Activated naive CD4-positive, alpha-beta T cell treated with Interleukin-2 at 50 U/mL for 16 hours (primary cell): ENCODE measurements around the gene OTOG.

Experiments used
- DNase-seq: peaks from one replicate; pipeline ENCODE4 v3.0.0-alpha.2; 2020

Gene OTOG

DNA sequence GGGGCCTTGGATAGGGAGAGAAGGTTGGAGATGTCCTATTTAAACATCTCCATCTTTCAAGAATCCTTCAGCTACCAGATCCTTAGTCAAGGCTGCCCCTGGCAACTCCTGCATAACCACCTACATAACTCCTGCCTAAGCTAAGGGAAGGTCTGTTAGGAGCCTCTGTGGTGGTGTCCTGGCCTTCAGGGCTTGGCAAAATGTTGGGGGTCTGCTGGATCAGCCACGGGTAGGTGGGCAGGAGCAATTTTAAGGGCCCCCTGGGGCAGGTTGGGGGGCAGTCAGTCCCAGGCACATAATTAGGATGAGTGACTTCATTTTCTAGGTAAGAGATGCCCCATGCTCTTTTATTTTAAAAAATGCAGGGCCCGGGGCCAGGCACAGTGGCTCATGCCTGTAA lies 28.7 kb upstream of the OTOG start:
- DNase-seq, result no peak

- DNase-seq, result no peak
Measured at GRCh38 chr11:17519061-17519885, 27.8 kb upstream of the OTOG start.

GRCh38 chr11:17521106-17521900 lies 25.8 kb upstream of the OTOG start:
- DNase-seq, result no peak

- DNase-seq, result no peak
Measured at GRCh38 chr11:17522655-17523054, 24.4 kb upstream of the OTOG start.

- DNase-seq, result no peak
Measured at GRCh38 chr11:17524221-17524620, 22.8 kb upstream of the OTOG start.

DNA sequence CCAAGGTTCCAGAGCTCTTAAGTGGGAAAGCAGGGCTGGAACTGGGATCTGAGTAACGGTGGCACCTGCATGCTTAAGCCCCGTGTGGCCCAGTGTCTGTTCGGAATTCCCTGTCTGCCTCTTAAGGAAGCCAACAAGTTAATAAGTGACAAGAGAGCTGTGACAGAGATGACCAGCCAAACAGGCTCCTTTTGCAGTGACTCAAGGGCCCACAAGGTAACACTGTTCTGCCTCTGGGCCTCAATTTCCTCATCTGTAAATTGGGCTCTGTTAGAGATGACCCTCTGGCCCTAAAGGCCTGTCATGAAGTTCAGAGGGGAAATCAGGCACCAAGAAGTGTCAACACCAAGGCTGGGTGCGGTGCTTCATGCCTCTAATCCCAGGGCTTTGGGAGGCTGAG lies 21.5 kb upstream of the OTOG start:
- DNase-seq, result no peak

DNA sequence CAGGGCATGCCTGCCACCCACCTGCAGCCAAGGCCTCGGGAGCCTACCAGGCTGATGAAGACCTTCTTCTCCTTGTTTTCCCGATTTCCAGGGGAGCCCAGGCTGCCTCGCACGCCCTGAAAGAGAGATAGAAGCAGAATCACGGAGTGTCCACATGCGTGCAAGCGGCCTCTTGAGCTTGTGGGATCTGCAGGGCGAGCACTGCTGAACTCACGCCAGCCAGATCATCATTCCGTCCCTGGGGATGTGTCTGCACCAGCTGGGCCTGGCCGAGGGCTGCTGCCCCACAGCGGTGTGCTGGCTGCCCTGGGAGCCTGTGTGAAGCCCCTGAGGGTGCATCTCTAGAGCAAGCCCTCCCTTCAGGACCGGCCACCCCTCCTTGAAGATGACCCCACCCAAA lies 20.7 kb upstream of the OTOG start:
- DNase-seq, result no peak

DNA sequence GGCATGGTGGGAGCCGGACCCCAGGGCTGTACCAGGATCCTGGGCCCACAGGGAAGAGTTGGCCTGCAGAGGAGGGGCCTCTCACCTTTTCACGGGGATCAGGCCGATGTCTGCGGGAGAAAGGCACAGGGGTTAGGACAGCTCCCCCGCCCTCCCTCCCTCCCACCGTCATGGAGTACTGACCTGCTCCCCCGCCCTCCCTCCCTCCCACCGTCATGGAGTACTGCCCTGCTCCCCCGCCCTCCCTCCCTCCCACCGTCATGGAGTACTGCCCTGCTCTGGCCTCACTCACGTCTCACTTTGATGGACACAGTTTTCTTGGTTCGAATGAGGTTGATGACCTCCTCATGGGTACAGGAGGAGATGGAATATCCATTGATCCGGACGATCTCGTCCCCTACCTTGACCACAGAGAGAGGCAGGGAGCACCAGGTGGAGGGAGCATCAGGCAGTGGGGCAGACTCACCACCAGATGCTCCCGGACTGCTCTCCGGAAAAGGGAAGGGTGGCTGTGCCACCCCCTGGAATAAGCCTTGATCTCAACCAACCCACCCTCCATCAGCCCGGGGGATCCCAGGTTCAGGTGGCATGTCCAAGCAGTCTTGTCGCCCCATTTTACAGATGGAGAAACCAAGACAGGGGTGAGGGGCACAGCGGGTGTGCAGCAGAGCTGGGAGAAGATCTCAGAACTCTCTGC lies 20.0 kb upstream of the OTOG start:
- DNase-seq, result no peak

DNA sequence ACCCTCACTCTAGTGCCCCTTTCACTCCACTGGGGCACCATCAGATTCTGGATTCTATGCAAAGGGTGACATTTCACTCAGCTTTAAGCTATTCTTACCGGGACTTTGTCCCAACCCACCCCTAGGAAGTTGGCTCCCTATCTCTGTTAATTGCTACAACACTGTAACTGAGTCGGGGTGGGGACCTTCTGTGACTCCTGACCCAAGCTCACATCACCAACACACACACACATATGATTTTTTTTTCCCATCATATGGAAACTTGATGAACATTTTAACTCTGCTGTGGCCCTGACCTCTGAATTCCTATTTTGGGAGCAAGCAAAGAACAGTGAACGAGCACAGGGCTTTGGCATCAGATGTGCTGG lies 19.4 kb upstream of the OTOG start:
- no peak for DNase-seq

DNA sequence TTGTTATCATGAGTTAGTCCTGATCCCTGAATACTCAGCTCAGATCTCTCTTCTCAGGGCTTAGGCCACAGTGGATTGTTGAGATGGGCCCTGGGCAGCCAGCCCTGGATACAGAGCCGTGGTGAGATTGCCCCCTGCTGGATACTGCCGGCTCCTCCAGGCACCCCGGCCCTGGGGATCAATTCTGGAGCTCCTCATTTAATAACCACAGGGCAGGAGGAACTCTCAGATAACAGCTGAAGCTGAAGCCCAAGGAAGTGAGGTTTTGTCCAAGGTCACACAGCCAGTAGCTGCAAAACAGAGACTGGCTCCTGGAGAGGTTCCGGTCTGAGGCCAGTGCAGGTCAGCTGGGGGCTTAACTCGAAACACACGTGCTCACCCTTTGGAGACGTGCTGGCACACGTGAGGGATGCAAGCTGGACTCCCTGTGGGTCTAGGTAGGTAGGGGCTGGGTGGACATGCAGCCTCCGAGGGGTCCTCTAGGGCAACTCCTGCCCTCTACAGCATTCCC lies 18.8 kb upstream of the OTOG start:
- DNase-seq, result peak; percentile 49

GRCh38 chr11:17528906-17529843 lies 17.9 kb upstream of the OTOG start:
- DNase-seq, result no peak

- no peak for DNase-seq
Measured at GRCh38 chr11:17529844-17530185, 17.2 kb upstream of the OTOG start.

GRCh38 chr11:17531071-17531600 lies 15.9 kb upstream of the OTOG start:
- no peak for DNase-seq

GRCh38 chr11:17531636-17532113 lies 15.4 kb upstream of the OTOG start:
- no peak for DNase-seq

DNA sequence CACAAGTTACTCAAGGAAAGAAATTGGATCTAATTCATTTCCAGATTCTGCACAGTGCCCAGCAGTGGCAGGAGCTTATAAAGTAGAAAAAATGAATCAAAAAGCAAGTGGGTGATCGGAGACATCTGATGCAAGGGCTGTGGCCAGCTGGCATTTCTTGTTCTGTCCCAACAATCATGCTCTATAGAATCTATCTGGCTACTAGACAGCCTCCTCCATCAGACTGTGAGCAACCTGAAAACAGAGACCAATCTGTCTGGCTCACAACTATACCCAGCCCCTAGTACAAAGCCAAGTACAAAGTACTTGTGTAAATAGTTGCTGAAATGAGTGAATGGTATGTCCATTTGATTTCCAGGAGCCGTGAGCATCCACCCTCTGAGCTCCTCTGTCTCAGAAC lies 14.3 kb upstream of the OTOG start:
- no peak for DNase-seq

DNA sequence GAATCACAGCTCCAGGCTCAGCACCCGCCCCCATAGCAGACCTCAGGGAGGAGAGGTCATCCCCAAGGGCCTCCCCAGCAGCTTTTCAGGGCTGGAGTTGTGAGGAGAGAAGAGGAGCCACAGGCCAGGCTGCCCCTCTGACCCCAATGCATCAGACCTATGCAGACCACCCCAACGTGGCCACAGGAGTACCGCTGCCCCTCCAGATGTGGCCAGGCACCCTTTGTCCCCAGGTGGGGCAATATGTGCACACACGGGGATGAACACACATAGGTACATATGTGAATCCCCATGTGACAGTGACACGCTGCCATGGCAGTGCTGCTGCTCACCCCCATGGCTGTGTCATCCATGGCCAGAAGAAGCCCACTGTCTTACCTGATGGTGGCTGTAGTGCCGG lies 13.7 kb upstream of the OTOG start:
- DNase-seq, result no peak

GRCh38 chr11:17533778-17534415 lies 13.2 kb upstream of the OTOG start:
- no peak for DNase-seq

DNA sequence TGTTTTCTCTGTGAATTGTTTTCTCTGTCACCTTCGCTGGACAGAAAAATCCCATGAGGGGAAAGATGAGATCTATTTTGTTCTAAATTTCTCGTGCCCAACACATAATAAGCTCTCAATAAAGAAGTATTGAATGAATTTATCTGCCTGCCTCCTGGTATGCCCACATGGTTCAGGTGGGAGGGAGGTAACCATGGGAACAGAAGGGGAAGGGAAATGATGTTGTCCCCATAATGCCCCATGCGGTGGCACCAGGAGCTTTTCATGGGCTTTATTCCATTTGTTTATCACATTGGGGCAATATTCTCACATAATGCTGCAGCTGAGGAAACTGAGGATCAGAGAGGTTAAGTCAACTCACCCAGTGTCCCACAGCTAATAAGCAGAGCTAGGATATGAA lies 11.6 kb upstream of the OTOG start:
- DNase-seq, result no peak

- no peak for DNase-seq
Measured at GRCh38 chr11:17537261-17537660, 9.8 kb upstream of the OTOG start.

DNA sequence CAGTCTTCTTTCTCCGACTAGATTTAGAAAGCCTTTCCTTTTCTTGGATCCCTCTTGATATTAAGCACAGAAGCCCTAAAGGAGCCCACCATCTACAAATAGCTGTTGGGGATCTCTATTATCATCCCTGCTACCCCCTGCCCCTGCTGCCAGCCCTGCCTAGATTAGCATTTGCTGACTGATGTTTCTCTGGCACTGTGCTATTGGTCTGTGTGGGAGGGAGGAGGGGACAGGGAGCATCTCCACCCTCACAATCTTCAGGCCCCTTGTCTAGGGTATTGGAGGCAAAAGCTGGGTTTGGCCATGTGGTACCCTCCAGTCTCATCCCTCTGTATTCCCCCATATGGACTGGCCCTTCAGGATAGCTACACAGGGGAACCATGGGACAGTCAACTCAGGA lies 9.0 kb upstream of the OTOG start:
- no peak for DNase-seq

GRCh38 chr11:17538731-17539130 lies 8.3 kb upstream of the OTOG start:
- DNase-seq, result no peak

- DNase-seq, result no peak
Measured at GRCh38 chr11:17540807-17541206, 6.3 kb upstream of the OTOG start.
